Stimulated activated CD4-positive, alpha-beta T cell treated with anti-CD3 and anti-CD28 coated beads, Interleukin-4, amount 100 ng/mL, for 24 hours (primary cell): ENCODE data around the gene PAQR6.

Experiments used
- DNase-seq: peaks from one replicate; pipeline ENCODE4 v3.0.0-alpha.2; 2020

PAQR6 gene

DNA sequence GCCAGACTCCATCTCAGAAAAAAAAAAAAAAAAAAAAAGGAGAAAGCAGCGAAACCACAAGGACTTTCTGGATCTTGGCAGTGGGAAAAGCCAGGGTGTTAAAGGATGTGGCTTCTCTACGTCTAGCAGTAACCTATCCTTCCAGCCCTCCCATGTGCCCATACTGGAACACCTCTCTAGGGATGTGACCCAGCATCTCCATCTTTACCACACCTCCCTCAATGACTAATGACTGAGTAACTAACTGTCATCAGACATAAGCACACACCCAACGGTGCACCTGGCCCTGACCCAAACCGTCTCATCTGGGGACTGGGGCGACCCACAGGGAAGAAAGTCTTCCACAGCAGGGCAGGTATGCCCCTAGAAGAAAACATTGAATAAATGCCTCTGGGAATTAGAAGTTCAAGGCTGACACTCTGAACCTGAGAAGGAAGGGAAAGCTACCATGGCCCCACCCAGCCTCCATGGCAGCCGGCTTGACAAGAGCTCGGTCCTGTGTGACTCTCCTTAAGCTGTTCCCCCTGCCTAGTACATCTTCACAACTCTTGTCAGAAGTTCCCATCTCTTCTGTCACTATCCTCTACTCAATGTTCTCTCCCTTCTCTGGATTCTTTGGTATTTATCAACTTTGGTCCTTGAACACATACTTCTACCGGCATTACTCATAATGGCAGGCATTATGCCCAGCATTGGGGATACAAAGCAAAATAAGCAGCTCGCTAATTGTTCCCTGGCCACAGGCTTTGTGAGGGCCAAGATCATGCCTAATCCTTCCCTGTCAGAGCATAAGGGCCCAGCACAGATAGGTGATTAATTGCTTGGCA, 14.8 kb upstream of the PAQR6 start:
- peak; percentile 28 for DNase-seq

DNA sequence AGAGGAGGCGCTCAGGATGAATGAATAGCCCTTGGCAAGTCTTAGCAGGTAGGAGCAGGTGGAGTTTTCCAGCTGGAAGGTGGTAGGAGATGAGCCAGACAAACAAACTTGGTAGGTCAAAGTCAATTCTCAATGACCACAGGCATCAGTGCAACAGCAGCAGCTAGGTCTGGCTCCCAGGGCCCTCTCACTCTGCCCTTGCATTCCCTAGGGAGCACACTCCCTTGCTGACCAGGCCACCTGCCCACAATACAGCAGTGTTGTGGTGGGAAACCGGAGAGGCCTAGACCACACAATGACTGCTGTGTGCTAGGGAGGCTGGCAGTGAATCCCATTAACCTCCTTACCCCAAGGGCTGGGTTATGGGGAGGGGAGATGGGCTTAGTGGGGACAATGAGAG, 13.0 kb upstream of the PAQR6 start:
- no peak for DNase-seq

DNA sequence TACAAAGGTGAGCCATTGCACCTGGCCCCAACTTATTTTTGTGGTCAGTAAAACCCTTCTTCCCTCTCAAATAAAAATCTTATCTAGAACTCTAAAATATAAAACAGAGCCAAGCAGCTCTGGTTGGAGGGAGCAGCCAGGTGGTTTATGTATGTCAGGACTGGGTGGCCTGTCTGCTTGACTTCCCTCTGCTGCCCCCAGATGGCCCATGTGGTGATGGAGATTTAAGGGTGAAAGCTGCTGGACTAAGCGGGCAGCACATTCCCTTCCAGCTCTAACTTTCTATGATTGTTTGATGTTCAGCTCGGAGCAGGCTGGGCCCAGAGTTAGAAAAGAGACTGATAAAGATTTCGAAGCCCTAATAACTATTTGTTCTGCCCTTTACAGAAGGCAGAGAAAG, 11.9 kb upstream of the PAQR6 start:
- no peak for DNase-seq

DNA sequence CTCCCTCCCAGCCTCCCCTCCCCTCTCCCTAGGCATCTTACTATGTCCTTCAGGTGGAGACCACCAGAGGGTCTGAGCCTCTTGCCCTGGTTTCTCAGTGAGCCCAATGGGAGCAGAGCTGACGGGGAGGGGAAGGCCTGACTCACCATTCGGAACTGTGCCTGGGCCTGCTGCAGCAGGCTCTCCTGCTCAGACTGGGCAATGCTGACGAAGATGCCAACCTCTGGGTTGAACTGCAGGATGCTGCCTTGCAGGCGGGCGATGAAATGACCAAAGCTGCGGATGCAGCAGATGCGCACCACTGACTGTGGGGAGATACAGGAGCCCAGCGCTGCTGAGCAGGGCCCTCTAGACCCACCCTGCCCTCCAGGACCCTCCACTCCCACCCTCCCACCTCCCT, 11.0 kb upstream of the PAQR6 start:
- DNase-seq, result no peak

DNA sequence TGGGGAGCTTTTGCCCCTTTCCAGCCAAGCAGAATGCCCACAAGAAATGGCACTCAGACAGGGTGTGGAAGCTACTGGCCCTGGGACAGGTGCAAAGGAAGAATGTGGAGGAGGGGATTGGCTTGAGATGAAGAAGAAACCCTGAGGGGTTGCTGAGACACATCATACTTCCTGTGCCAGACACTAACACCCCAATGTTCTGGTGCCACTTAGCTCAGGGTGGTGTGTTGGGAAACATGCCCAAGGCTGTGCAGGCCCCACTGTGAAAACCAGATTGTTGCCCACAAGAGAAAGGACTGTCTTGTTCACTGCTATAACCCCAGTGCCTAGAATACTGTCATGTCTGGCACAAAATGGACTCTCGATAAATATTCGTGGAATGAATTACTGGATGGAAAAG, 9.9 kb upstream of the PAQR6 start:
- DNase-seq, result no peak

DNA sequence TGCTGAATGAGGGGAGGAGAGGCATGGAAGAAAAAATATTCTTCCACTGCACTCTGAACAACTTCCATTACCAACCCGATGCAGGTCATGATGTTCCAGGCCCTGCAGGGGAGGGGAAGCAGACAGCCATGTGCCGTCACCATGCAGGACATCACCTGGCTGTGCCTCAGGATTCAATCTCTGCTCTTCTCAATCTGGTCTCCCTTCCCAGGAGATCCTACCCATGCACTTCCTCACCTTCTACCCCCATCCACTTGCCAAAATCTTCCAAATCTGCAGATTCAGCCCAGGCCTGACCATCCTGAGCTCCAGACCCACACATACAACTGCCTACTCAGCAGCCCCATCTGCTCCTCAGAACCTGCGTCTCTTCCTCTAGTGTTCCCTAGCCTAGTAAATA, 5.8 kb upstream of the PAQR6 start:
- no peak for DNase-seq

DNA sequence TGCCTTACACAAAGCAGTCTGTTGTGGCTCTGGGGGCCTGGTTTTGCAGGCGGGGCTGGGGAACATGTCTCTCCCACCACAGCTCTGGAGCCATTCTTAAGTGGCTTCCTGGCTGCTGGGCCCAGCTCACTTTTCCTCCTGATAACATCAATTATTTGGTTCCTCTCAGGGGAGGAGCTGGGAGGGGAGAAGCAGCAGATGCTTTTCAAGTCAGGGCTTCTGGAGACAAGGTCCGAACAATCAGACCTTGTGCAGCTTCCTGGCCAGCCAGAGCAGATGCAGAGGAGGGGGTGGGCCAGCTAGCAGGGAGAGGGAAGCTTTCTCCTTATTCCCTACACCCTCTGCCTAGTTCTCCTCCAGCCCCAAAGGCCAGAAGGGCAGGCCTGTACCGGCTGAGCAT, 3.7 kb upstream of the PAQR6 start:
- DNase-seq, result no peak

DNA sequence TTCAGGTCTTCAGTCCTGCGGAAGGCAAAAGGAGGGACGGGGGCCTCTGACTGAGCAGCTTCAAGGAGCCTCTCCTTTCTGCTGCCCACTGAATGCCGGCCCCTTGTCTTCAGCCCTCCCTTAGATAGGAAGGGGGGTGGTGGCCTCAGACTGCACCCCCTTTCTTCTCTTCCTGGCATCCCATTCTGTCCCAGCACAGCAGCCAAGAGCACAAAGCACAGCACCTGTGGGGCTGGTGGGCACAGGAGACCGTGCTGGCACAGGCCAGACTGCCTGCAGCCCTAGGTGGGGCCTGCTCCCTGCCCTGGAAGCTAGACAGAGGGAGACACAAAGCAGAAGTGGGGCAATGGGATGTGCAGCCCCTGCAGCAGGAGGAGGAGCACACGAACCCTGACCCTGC, 1.7 kb upstream of the PAQR6 start:
- DNase-seq, result no peak

DNA sequence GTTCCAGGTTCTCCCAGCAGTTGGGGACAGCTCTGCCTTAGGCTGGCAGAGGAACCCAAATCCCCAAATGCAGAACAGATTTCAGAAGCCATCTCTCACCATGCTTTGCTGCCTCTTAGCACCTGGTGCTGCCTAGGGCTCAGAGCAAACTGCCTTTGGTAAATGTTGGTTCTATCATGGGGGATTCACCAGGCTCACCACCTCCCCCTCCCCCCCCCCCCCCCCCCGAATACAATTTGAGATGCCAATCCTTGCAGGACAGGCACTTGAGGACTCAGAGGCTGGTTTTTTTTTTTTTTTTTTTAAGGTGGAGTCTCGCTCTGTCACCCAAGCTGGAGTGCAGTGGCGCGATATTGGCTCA, 447 bp upstream of the PAQR6 start:
- DNase-seq, result no peak

DNA sequence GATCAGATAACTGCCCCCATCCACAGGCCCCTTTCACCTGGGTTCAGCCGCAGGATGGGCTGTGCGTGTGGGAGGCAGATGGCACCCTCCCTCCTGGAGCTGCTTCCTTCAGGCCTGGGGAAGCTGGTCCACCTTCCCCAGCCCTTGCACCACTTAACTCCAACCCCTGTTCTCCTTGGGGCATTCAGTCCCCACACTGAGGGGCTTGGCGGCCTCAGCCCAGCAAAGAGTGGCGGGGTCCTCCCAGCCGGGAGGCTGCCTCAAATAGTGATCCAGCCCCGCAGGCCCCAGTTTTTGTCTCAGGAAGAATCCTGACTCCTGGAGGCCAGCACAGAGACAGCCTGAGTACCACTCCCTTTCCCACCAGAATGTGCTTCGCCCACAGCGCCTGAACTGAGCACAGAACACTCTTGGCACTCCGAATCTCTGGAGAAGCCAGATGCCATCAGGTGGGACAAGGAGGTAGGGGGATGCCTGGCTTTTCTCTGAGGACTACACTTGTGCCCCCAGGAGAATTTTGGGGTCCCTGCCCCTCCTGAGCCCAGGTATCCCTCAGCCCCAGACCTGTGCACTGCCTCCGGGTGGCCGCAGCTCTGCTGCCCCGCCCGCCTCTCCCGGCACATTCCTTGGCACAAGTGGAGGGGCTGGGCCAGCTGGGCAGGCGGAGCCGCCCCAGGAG, 936 bp downstream of the PAQR6 start:
- no peak for DNase-seq

DNA sequence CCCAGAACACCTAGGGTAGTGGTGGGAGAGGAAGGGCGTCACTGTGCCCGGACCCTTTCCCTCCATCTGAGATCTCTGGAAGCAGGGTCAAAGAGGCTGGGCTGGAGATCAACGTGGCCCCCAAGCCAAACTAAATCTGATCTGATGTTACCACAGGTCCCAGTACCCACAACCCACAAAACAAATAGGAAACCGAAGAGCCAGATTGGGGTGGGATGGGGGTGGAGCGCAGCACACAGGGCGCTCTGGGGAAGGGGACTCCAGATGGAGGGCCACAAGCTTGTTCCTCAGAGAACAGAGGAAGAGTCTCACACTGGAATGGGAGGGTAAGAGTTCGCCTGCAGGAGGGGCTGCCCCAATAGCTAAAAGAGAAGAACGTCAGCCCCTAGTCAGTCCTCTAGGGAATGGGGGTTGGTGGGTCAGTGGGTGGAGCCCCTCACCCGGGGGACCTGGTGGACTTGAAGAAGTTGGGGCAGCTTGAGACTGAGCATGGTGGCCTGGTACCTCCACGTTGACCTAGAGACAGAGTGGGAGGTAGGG, 1.5 kb downstream of the PAQR6 start:
- no peak for DNase-seq

DNA sequence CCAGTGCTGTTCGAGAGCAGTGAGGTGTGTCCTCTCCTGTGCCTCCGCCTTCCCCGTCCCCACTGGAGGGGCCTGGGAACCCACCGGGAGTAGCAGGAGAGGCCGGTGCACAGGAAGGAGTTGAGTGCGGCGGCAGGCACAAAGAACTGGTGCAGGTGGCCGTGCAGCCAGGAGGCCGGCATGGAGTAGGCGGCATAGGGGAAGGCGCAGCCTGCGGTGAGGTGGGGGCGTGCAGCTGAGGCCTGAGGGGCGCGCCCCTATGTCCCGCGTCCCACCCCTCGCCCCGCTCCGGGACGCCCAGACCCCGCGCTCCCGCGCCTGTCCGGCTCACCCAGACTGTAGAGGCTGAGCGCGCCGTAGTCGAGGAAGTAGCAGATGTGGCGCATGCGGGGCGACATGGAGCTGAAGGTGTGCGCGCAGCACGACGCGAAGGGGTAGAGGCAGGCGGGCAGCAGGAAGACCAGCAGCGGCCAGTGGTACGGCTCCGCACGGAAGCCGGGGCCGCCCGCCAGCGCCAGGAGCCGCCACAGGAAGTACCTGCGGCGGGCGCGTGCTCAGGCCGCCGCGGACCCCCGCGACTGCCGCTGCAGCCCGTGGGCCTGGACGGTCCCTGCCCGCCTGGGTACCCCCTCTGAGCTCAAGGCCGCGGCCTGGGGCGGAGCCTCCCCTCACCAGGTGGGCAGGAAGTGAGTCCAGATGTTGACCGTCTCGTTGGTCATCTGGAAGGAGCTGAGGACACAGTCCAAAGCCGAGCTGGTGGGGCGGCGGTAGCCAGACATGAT, 2.2 kb downstream of the PAQR6 start:
- DNase-seq, result peak; percentile 39

DNA sequence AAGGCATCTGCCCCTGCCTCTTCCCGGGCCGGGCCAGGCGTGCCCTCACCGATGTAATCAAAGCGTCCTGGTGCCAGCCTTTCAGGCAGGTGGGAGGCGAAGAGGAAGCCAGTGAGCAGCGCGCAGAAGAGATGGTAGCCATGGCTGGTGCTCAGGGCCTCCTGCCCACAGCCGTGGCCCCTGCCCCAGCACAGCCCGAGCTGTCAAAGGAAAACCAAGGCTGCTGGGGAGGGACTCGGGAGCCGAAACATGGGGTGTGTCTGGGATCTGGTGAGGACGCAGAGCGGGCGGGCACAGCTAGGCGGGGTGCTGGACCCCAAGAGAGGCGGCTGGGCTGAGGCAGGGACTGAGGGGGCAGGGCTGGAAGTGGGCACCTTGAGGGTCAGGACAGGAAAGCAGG, 3.1 kb downstream of the PAQR6 start:
- no peak for DNase-seq

DNA sequence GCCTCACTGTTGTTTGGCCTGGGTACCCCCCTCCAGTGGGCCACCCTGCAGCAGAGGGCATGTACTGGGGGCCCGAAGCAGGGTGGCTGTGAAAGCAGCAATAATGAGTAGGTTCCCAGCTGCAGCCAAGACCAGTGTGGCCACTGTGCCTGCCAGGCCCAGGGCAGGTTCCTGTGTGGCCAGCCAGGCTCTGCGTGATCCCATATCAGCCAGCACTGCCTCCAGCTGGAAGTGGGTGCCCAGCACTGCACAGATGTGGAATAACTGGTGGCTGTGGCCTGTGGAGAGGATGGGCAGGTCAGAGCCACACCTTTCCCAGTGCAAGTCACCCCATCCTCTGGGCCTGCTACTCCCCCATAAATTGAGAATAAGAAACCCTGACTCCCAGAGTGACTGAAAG, 3.7 kb downstream of the PAQR6 start:
- no peak for DNase-seq

DNA sequence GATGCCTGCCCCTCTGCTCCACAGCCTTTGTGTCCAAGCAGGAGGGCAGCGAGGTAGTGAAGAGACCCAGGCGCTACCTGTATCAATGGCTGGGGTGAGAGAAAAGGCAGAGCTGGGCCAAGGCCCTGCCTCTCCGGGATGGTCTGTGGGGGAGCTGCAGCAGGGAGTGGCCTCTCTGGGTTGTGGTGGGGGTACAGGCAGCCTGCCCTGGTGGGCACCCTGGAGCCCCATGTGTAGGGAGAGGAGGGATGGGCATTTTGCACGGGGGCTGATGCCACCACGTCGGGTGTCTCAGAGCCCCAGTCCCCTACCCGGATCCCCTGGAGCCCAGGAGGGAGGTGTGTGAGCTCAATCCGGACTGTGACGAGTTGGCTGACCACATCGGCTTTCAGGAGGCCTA, 5.1 kb downstream of the PAQR6 start:
- no peak for DNase-seq

DNA sequence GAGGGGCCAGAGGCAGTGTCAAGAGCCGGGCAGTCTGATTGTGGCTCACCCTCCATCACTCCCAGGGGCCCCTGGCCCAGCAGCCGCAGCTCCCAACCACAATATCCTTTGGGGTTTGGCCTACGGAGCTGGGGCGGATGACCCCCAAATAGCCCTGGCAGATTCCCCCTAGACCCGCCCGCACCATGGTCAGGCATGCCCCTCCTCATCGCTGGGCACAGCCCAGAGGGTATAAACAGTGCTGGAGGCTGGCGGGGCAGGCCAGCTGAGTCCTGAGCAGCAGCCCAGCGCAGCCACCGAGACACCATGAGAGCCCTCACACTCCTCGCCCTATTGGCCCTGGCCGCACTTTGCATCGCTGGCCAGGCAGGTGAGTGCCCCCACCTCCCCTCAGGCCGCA, 5.9 kb downstream of the PAQR6 start, which contains the start of gene BGLAP:
TSS of gene BGLAP (plus strand) at position 259 of the 400 bp plus-strand sequence. CDS start at position 307, 48 bp downstream.
- no peak for DNase-seq

DNA sequence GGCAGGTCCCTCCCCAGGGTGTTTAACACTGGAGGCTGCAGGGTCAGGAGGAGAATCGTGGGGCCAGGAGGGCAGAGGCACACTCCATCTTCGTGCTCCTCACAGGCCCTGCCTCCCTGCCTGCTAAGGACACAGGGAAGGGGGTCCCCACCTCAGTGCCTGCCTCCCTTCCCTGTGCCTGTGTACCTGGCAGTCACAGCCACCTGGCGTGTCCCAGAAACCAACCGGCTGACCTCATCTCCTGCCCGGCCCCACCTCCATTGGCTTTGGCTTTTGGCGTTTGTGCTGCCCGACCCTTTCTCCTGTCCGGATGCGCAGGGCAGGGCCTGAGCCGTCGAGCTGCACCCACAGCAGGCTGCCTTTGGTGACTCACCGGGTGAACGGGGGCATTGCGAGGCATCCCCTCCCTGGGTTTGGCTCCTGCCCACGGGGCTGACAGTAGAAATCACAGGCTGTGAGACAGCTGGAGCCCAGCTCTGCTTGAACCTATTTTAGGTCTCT, 6.5 kb downstream of the PAQR6 start:
- no peak for DNase-seq

DNA sequence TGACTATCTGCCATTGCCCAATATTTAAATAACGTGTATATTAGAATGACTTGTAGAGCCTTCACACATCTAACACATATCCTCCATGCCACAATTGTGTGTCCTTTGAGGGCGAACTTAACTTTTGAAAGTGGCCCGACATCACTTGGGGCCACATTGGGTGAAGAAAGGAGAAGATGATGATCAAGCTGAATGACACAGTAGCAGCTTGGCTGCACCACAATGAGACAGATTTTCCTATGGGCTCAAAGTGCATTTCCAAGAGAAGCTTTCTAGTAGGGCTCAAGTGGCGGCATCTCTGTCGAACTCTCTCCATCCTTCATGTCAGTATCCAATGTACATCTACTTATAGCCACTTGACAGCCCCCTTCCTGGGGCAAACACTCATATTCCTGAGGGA, 9.6 kb downstream of the PAQR6 start:
- DNase-seq, result no peak

DNA sequence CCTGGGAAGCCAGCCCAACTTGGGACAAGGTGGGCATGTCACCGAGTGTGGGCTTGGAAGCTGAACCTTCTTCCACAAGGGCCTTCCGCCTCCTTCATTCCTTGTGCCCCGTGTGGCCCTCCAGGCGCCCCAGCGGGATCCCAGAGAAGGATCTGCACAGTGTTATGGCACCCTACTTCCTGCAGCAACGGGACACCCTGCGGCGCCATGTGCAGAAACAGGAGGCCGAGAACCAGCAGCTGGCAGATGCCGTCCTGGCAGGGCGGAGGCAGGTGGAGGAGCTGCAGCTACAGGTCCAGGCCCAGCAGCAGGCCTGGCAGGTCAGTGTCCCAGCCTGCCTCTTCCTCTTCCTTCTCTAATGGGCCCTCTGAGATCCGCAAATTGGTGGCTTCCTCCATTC, 11.7 kb downstream of the PAQR6 start:
- no peak for DNase-seq

DNA sequence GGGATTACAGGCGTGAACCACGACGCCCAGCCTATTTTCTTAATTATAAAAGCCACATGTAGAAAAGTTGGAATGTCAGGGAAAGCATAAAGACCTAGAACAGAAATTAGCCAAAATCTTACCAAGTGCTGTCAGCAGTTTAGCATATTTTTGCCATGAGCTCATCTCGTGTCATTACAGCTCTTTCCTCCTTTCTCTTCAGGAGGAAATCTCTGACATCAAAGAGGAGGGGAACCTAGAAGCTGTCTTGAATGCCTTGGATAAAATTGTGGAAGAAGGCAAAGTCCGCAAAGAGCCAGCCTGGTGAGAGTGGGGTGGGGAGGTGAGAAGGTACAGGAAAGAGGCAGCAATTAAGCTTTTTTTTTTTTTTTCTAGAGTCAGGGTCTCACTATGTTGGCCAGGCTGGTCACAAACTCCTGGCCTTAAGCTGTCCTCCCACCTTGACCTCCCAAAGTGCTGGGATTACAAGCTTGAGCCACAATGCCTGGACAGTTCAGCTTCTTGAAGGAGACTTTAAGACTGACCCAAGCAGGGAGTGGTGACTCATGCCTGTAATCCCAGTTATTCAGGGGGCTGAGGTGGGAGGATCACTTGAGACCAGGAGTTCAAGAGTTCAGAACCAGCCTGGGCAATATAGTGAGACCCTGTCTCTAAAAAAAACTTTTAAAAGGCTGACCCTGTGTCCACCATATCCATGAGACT, 14.3 kb downstream of the PAQR6 start:
- DNase-seq, result no peak

DNA sequence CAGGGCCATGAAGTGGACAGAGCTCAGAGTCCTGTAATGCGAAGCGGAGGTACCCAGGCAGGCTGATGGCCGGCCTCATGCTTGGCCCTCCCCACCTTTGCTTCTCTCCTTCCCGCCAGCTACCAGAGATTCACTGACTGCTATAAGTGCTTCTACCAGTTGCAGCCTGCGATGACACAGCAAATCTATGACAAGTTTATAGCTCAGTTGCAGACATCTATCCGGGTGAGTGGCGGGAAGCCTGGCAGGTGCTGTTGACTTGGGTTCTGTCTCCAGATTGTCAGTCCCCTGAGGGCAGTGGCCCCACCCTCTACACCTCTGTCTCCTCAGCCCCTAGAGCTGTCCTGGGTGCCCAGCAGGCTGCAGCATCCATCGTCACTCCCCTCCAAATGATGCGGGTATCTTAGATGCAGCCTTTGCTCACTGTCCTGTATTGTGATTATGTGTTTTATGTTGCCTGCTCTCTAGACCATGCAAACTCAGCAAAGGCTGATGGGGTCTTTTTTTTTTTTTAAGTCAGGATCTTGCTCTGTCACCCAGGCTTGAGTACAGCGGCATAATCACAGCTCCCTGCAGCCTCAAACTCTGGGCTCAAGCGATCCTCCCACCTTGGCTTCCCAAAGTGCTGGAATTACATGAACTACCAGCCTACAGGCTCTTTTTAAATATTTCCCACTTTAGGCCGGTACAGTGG, 15.5 kb downstream of the PAQR6 start:
- DNase-seq, result no peak

DNA sequence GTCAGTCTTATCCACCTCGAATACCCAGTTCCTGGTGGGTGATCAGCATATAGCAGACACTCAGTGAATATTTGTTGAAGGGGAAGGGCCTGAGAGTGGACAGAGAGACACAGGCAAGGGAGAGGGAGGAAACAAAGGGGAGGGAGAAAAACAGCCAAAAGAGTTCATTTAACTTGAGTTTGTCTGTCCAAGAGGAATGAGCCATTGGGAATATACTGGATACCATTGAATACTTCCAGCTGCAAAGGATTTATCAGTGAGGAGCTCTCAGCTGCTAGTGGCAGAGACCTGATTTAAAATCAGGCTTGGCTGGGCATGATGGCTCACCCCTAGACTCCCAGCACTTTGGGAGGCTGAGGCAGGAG, 17.4 kb downstream of the PAQR6 start:
- DNase-seq, result no peak
